KMS-11 (cell line): ENCODE measurements around the gene PIK3C2B.

ENCODE experiments used
- H2AFZ ChIP-seq: fragments of 200-600 bp; sonication (generic); 2 replicates; pipeline ENCODE4 v1.6.1; 2016; ENCODE audit warnings: antibody characterized with exemption, mixed run types, low read depth
- H3K27ac ChIP-seq: fragments of 200-600 bp; sonication (generic); 2 replicates; pipeline ENCODE4 v1.6.1; 2016; ENCODE audit warnings: mild to moderate bottlenecking, mixed run types
- H3K27me3 ChIP-seq: fragments of 200-600 bp; sonication (generic); 2 replicates; pipeline ENCODE4 v1.6.1; 2017; ENCODE audit warnings: mild to moderate bottlenecking, low read depth, mixed run types, moderate library complexity; ENCODE audit not compliant: insufficient read depth
- H3K36me3 ChIP-seq: fragments of 200-600 bp; sonication (generic); 2 replicates; pipeline ENCODE4 v1.6.1; 2017; ENCODE audit warnings: mild to moderate bottlenecking, mixed run types; ENCODE audit not compliant: insufficient read depth
- H3K4me1 ChIP-seq: fragments of 200-600 bp; sonication (generic); 2 replicates; pipeline ENCODE4 v1.6.1; 2016; ENCODE audit warnings: mild to moderate bottlenecking, low read depth, mixed run types; ENCODE audit not compliant: poor library complexity, severe bottlenecking
- H3K4me2 ChIP-seq: fragments of 200-600 bp; sonication (generic); 2 replicates; pipeline ENCODE4 v1.7.0; 2016; ENCODE audit warnings: mild to moderate bottlenecking, mixed run types
- H3K4me3 ChIP-seq: fragments of 200-600 bp; sonication (generic); IDR thresholded peaks from 2 replicates; pipeline ENCODE4 v1.6.1; 2017; ENCODE audit warnings: low read depth, low read length, mixed read lengths; ENCODE audit not compliant: insufficient read depth
- H3K79me2 ChIP-seq: fragments of 200-600 bp; sonication (generic); 2 replicates; pipeline ENCODE4 v1.6.1; 2016; ENCODE audit warnings: low read depth, mixed run types; ENCODE audit not compliant: insufficient read depth
- H3K9ac ChIP-seq: fragments of 200-600 bp; sonication (generic); 2 replicates; pipeline ENCODE4 v1.6.1; 2016; ENCODE audit warnings: mild to moderate bottlenecking, mixed run types
- H4K20me1 ChIP-seq: fragments of 200-600 bp; sonication (generic); 2 replicates; pipeline ENCODE4 v1.6.1; 2016; ENCODE audit warnings: mild to moderate bottlenecking, mixed run types; ENCODE audit not compliant: insufficient read depth
- CTCF ChIP-seq: fragments of 200-600 bp; sonication (generic); conservative IDR thresholded peaks from 2 replicates; pipeline ENCODE4 v1.6.1; 2017; ENCODE audit warnings: low read depth, mild to moderate bottlenecking, antibody characterized with exemption, low read length, moderate library complexity, mixed read lengths

PIK3C2B gene

GRCh38 chr1:204464701-204465100 lies 29.9 kb downstream of the PIK3C2B start:
- no peaks in the 10 kb centered on the region for H3K4me1 ChIP-seq
- no peak overlapping the region for H2AFZ ChIP-seq
- no peaks in the 10 kb centered on the region for H3K27me3 ChIP-seq
- no peak overlapping the region for H3K9ac ChIP-seq
- no peak overlapping the region for H3K27ac ChIP-seq
- no peak overlapping the region for H3K4me2 ChIP-seq
- no peak overlapping the region for H3K4me3 ChIP-seq
- no peak for TF ChIP-seq CTCF
- no peaks in the 10 kb centered on the region for H3K36me3 ChIP-seq
- no peaks in the 10 kb centered on the region for H3K79me2 ChIP-seq
- no peaks in the 10 kb centered on the region for H4K20me1 ChIP-seq

- Histone ChIP-seq H3K36me3 (no peaks in the 10 kb centered on the region), H3K79me2 (no peaks in the 10 kb centered on the region), H3K4me1 (no peaks in the 10 kb centered on the region), H3K9ac (no peak overlapping the region), H2AFZ (no peak overlapping the region), H3K4me3 (no peak overlapping the region), H4K20me1 (no peaks in the 10 kb centered on the region), H3K4me2 (no peak overlapping the region), H3K27me3 (no peaks in the 10 kb centered on the region), H3K27ac (no peak overlapping the region)
- TF ChIP-seq CTCF, result no peak
Observed at GRCh38 chr1:204464187-204464631, 30.4 kb downstream of the PIK3C2B start.

GRCh38 chr1:204463125-204464060 lies 31.2 kb downstream of the PIK3C2B start:
- no peak overlapping the region for H3K9ac ChIP-seq
- no peaks in the 10 kb centered on the region for H4K20me1 ChIP-seq
- no peaks in the 10 kb centered on the region for H3K79me2 ChIP-seq
- no peak overlapping the region for H3K4me3 ChIP-seq
- H3K4me2 ChIP-seq, result no peak overlapping the region
- no peak for TF ChIP-seq CTCF
- H3K36me3 ChIP-seq, result no peaks in the 10 kb centered on the region
- no peaks in the 10 kb centered on the region for H3K27me3 ChIP-seq
- no peak overlapping the region for H2AFZ ChIP-seq
- H3K4me1 ChIP-seq, result no peaks in the 10 kb centered on the region
- H3K27ac ChIP-seq, result no peak overlapping the region

GRCh38 chr1:204462229-204462561 lies 32.4 kb downstream of the PIK3C2B start:
- H2AFZ ChIP-seq, result no peak overlapping the region
- H3K4me3 ChIP-seq, result no peak overlapping the region
- H3K4me2 ChIP-seq, result no peak overlapping the region
- no peak overlapping the region for H3K9ac ChIP-seq
- no peaks in the 10 kb centered on the region for H3K4me1 ChIP-seq
- no peak overlapping the region for H3K27ac ChIP-seq
- H3K27me3 ChIP-seq, result no peaks in the 10 kb centered on the region
- H3K36me3 ChIP-seq, result no peaks in the 10 kb centered on the region
- no peak for TF ChIP-seq CTCF
- H3K79me2 ChIP-seq, result no peaks in the 10 kb centered on the region
- H4K20me1 ChIP-seq, result no peaks in the 10 kb centered on the region
